GM21825 (cell line): ENCODE measurements around the gene MMP11.
"Not testable (repeated sequence)": the region's sequence is repeated elsewhere in the genome, so short reads cannot be mapped to it uniquely, and the experiment has no call there.

ENCODE experiments used
- ATAC-seq: cut with Tn5 transposase; IDR thresholded peaks from one replicate; pipeline ENCODE4 v1.9.1; 2021; ENCODE audit warnings: mild to moderate bottlenecking, moderate library complexity; ENCODE audit not compliant: unreplicated experiment

Gene MMP11, protein sequence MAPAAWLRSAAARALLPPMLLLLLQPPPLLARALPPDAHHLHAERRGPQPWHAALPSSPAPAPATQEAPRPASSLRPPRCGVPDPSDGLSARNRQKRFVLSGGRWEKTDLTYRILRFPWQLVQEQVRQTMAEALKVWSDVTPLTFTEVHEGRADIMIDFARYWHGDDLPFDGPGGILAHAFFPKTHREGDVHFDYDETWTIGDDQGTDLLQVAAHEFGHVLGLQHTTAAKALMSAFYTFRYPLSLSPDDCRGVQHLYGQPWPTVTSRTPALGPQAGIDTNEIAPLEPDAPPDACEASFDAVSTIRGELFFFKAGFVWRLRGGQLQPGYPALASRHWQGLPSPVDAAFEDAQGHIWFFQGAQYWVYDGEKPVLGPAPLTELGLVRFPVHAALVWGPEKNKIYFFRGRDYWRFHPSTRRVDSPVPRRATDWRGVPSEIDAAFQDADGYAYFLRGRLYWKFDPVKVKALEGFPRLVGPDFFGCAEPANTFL

DNA sequence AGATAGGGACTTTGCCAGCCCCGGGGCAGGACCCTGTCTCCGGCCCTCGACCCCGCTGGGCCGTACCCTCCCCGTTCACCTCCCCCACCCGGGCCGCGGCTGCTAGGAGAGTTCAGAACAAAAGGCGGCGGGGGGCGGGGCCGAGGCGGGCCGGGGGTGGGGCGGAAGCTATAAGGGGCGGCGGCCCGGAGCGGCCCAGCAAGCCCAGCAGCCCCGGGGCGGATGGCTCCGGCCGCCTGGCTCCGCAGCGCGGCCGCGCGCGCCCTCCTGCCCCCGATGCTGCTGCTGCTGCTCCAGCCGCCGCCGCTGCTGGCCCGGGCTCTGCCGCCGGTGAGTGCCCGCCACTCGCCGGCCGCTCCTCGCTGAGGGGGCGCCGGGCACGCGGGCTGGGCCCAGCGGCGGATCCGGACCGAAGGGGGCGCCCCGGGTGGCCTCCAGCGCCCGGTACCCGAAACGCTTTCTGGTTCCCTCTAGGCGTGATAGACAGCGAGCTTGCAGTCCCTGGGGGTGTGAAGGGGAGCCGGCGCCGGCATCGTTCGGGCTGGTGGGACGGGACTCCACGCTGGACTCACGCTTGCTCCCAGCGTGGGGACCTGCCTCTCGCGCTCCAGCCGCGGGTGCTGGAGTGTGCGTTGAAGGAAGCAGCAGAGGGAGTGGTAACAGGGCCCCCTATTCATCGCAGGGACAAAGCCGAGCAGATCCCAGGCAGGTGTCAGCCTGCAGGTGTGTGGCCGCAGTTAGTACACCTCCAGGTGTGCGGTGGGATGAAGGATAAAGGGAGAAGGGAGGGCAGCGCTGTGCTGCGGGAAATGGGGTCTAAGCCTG lies at the start of gene MMP11:
Gene MMP11, plus strand, starts transcription at position 201 of the 825 bp plus-strand sequence. Its CDS starts 22 bp downstream, at position 223.
- no peak for ATAC-seq

DNA sequence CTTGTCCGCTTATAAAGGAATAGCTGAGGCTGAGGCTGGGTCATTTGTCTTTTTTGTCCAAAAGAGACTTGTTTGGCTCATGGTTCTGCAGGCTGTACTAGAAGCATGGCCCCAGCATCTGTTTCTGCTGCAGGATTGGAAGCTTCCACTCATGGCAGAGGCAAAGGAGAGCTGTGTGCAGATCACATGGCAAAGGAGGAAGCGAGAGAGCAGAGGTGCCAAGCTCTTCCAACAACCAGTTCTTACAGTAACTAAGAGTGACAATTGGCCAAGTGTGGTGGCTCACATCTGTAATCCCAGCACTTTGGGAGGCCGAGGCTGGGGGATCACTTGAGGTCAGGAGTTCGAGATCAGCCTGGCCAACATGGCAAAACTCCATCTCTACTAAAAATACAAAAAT lies 44.5 kb upstream of the MMP11 start:
- ATAC-seq: not testable (repeated sequence)

DNA sequence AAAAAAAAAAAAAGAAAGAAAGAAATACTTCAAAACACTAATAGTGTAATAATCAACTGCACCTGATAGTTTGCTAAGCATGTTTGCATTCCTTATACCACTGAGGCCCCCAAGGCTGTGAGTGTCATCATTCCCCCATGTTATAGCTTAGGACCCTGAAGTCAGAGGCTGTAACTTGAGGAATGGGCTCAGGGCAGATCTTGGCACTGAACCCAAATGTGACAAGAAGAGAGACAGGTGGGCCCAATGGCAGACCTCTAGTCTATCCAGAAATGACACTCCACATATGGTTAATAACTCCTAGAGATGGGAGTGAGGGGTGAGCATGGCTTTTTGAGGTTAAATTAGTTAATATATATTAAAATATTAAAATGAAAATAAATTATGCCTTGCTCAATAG lies 35.0 kb upstream of the MMP11 start:
- ATAC-seq: no peak

DNA sequence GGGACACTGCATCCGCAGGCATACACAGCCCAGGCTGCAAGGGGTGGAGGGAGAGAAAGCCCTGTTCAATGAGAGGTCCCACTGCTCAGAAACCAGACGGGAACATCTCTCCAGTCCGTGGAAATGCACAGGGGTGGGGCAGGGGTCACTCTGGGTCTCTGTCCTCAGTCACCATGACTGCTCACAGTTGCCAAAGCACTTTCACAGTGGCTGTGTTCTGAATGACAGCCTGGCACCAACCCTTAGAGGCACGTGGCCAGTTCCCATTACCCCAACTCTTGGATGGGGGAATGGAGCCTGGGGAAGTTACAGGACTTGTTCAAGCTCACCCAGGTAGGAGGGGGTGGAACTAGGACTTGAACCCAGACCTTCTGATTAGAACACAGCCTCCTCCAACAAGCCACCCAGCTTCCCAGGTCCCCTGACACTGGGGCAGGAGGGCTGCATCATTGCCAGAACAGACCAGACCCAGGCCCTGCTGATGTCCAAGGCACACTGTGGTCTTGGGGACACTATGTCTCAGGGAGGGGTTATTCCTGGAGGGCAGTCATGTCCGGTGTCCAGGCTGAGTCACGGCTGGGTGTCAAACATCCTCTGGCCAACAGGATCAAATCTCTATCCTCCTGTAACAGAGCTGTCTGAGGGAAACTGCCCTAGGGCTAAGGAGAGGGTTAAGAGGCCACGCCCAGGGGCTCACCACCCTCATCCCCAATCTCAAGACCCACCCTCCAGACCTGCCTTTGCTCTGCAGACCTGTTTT lies 30.0 kb upstream of the MMP11 start:
- ATAC-seq: no peak

DNA sequence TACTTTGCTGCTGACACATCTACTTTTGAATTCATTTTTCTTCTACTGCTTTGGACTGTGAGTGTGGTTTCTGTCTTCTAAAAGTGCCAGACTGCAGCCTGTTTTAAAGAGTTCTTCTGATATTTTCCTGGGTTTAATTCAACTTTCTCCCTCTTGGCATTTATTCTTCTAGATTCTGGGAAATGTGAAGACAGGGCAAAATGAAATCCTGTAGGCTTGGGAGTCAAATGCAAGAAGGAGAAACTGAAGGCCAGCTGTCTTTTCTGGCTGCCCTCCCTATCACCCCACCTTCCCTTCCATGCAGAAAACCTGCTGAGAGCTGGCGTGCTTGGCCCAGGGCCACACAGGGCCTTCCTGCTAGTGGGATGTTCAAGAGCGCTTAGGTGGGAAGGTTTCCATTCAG lies 29.3 kb upstream of the MMP11 start:
- no peak for ATAC-seq

DNA sequence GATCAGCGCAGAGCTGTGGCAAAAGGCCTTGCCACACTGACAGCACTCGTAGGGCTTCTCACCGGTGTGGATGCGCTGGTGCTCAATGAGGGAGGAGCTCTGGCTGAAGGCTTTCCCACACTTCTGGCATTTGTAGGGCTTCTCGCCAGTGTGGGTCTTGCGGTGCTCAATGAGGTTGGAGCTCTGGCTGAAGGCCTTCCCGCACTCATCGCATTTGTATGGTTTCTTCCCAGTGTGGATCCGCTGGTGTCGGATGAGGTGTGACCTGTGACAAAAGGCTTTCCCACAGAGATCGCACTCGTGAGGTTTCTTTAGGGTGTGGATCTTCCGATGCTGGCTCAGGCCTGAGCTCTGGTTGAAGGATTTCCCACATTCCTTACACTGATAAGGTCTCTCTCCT lies 28.6 kb upstream of the MMP11 start:
- no peak for ATAC-seq

DNA sequence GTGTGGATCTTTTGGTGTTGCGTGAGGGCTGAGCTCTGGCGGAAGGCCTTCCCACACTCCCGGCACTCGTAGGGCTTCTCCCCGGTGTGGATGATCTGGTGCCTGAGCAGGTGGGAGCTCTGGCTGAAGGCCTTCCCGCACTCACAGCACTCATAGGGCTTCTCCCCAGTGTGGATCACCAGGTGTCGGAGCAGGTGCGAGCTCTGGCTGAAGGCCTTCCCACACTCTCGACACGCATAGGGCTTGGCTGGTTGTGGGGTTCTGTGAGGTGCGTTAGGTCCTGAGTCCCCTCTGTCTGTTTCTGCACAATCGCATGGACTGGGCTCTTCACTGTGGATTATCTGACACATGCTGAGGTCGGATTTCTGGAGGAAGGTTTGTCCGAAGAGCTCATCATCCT lies 28.2 kb upstream of the MMP11 start:
- ATAC-seq: no peak

DNA sequence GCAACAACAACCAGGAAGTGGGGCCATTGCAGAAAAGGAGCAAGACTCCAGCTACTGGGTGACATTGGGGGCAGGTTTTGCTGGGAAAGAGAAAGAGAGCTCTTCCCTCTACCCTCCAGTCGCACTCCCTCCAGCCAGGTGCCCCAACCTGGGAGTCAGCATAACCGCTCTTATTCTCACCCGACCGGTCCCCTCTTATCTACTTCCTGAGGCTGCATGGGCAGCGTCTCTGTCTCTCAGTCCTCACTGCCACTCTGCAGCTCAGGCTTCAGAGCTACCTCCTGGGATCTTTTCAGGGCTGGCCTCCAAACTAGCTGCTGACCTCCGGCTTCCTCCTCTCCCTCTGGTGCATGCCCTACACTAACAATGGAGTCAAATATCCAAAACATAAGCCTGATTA lies 26.9 kb upstream of the MMP11 start:
- ATAC-seq: no peak

DNA sequence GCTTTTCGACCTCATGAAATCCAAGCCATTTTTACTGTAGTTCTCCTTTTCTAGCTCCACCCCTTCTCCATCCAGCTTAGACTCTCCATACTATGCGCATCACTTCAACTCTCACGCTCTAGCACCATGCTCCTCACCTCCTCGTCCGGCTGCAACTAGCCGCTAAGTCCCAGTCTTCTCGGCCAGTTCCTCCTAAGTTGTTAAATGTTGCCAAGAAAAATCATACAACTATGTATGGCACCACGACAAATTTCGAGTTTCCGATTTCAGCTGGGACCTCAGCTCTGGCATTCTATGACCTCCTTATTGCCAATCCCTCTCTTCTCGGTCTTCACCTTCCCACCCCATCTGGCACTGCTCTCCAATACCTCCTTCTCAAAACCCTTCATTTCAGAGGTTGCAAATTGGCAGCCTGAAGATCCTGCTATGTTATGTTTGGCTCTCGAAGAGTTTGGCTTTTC lies 22.8 kb upstream of the MMP11 start:
- no peak for ATAC-seq

DNA sequence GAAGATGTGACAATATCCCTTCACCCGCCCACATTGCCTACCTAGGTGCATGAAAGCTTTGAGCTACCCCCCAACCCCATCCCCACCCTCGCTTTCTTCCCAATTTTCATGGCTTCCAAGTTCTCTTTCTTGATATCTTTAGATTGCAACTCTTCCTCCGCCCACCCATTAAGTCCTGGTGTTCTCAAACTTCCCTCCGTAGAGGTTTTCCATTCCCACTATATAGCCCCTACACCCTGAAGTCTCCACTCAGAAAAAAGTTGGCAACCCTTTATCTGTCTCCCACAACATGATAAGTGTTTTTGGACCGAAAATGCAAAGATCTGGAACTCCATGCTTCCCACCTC lies 22.3 kb upstream of the MMP11 start:
- no peak for ATAC-seq

DNA sequence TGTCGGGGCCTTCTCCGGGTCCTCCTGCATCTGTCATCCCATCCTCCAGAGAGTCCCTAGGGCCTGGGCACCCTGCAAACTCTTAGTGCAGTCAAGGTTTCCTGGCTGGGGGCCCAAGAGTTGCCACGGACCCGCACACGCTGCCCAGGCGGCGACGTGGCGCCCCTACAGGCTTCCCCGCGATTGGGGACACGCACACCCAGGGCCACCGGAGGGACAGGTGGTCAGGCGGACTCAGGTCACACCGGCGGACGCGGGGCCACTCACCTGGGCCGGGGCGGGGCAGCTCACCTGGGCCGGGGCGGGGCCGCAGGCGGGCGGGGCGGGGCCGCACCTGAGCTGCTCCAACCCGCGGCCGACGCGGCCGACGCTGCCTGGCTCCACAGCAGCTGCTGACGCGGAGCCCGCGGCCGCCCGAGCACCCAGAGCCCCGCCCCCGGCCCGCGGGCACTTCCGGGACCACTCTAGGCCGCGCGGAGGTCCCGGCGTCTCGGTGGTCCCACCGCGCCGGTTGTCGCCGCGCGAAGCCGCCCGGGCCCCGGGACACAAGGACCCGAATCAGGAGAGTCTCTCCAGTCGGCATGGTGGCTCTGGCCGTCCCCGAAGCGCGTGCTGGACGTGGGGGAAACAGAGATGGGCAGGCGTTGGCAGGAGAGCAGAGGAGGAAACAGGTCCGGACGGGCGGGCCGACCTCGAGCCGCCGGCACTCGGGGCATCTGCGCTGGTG lies 21.8 kb upstream of the MMP11 start, which contains the start of gene ZNF70:
Gene ZNF70, minus strand, starts transcription at position 399 of the 727 bp plus-strand sequence. CDS start 5,972 bp downstream, outside the sequence.
- peak; percentile 63 for ATAC-seq

DNA sequence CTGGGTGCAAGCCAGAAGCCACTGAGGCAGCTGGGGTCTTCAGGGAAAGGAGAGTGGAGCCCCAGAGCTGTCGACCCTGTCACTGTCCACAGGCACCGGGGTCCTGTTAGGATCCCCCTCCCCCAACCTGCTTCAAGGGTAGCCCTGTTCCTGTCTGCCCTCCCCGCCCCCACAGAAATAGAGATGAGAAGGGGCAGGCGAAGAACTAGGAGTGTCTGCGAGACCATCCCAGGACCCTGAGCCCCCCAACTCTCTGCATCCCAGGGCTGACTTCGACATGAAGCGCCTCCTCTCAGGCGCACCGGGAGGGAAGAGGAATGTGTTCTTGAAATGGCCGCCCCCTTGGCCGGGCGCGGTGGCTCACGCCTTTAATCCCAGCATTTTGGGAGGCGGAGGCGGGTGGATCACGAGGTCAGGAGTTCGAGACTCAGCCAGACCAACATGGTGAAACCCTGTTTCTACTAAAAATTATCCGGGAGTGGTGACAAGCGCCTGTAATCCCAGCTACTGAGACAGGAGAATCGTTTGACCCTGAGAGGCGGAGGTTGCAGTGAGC lies 21.1 kb upstream of the MMP11 start:
- no peak for ATAC-seq

DNA sequence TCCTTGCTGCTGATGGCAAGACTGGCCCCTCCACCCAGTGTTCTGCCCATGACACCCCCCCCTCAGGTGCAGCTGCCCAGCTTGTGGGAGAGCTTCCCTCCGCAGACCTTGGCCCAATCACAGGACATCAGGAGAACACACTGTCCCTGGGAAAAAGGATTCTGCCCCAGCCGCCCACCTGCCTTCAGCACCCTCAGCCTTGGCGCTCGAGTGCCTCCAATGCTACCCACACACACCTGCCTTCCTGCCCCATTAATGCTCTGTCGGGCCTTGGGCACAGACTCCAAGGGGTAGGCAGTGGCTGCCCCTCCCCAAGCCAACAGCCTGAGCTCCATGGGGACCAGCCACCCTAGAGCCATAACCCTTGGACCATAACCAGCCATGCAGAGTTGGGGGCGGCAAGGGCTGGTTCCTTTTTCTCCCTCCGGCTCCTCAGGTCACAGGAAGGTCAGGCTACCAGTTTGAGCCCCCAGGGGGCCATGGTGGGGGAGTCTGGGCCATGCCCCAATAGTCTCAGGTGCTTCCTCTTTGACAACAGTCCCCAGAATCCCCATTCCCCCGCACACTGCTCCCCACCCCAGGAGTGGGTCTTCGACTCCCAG lies 20.5 kb upstream of the MMP11 start:
- no peak for ATAC-seq

DNA sequence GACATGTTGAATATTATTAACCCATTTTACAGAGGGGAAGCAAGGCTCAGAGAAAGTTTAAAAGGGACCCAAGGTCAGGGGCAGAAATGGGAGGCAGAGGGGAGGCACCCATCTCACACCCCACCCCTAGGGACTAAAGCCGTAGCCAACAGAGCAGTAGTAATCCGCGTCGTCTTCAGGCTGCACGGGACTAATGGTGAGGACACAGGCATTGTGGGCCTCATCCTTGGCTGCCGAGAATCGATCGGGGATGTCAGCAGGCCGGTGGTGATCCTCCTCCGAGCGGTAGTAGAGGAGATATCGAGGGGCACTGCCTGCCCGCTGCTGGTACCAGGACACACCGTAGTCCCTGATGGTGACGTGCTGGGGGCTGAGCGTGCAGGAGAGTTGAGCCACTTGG lies 19.9 kb upstream of the MMP11 start:
- no peak for ATAC-seq

DNA sequence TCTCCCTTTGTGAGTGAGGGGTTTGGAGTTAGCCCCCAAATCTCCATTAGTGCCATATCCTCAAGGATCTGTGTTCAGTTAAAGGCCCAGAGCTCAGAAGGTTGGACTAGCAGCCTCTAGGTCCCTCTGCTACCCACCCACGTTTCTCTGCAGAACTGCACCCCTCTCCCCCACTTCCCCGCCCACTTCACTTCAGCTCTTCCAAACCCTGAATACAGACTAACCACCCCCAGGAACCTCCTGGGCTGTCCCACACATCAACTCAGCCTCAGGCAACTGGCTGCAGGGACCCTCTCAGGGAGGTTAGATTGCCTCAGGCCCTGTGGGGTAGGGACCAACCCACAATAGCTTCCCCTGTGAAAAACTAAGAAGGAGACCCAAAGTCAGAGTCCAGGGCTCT lies 19.3 kb upstream of the MMP11 start:
- no peak for ATAC-seq

DNA sequence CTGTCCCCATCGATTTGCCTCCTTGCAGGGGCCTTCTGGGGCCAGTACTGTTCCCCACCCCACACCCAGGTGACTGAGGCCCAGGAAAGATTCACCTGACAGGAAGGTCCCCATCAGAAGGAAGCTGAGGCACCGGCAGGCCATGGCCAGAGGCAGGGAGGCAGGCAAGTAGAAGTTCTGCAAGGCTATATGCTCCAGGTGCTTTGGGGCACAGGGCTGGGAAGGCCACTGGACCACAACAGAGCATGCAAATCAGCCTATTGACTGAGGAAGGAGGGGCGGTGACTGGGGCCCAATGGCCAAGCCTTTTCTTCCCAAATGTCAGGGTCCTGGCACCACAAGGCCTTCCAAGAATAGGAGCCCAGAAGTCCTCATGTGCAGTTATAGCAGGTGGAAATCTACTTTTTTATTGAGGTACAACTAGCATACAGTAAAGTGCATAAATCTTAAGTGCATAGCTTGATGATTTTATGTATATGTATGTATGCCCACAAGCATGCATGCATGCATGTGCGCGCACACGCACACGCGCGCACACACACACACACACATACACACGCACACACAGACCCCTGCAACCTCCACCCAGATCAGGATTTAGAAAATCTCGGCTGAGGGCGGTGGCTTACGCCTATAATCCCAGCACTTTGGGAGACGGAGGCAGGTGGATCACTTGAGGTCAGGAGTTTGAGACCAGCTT lies 18.3 kb upstream of the MMP11 start, which contains the start of gene VPREB3:
Gene VPREB3, minus strand, starts transcription at position 206 of the 700 bp plus-strand sequence. Its CDS starts 62 bp downstream, at position 144.
- no peak for ATAC-seq

DNA sequence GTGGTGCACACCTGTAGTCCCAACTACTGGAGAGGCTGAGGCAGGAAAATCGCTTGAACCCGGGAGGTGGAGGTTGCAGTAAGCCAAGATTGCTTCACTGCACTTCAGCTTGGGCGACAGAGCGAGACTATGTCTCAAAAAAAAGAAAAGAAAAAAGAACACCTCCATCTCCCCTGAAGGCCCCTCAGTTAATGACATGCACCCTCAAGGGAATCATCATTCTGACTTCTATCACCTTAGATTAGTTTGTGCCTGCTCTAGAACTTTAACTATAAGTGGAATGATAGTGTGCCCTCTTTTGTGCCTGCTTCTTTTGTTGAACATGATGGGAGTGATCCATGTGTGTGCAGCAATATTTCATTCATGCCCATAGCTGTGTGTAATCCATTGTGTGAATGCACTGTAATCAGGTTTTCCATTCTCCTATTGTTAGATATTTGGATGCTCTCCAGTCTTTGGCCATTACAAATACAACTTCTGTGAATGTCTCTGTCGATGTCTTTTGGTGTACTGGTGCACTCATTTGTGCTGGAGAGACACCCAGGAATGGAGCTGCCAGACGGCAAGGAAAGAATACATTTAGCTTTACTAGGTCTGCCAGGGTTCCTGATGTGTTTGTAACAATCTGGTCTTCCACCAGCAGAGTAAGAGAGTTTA lies 17.5 kb upstream of the MMP11 start:
- no peak for ATAC-seq

DNA sequence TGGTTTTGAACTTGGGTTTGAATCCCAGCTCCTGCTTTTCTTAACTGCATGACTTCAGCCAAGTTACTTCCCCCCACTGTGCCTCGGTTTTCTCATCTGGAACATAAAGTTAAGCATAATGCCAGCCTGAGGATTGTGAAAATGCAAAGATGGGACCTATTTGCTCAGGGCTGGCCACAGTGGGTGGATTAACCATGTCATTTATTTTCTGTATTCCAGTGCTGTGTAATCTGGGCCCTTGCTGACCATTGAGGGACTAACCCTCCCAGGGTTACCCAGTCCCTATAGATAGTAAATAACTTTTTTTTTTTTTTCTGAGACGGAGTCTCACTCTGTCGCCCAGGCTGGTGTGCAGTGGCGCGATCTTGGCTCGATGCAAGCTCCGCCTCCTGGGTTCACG lies 16.9 kb upstream of the MMP11 start:
- no peak for ATAC-seq
